GM18511 (cell line): ENCODE results near the gene ARHGEF7.

Experiments
- ATAC-seq: cut with Tn5 transposase; IDR thresholded peaks from one replicate; pipeline ENCODE4 v1.9.1; 2021; ENCODE audit warnings: mild to moderate bottlenecking, moderate library complexity; ENCODE audit not compliant: unreplicated experiment

ARHGEF7 gene

GRCh38 chr13:111339366-111340143, 224.4 kb downstream of the ARHGEF7 start:
- ATAC-seq = no peak

DNA sequence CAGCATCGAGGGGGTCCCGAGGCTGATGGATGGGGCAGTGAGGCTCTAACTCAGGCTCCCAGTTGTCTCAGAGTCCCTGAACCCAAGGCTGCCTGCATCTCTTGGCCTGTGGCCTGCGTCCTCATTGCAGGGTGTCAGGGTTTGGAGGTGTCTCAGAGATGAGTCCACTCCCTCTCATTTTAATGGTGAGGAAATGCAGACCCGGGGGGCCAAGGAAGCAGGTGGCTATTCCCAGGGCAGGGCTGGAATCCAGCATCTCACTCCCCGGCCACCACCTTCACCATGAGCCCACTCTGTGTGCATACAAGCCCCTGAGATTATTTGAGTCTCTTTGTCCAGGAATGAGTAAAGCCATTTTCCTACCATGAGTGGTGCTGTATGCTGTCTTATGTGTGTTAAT, 226.8 kb downstream of the ARHGEF7 start:
- ATAC-seq = no peak

DNA sequence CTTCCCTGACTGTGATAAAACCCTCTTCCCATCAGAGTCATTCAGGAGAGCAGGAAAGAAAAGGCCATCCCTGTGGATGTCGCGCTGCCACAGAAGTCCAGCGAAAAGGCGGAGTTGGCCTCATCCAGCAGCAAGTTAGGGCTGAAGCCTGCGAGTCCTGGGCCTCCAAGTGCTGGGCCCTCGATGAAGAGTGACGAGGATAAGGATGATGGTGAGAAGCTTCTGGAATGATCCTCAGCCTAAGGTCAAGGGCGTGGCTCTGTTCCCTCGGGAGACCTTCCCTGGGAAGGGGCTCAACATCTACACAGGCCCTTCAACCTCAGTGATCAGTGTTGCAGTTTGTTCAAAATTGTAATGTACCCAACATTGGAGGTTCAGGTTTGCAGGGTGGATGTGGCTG, 227.6 kb downstream of the ARHGEF7 start:
- no peak for ATAC-seq

- no peak for ATAC-seq
These were observed 228.2 kb downstream of the ARHGEF7 start for GRCh38 chr13:111343186-111343805.

- no peak for ATAC-seq
These were observed 229.5 kb downstream of the ARHGEF7 start for GRCh38 chr13:111344471-111345191.

GRCh38 chr13:111345682-111346081, 230.6 kb downstream of the ARHGEF7 start:
- no peak for ATAC-seq

DNA sequence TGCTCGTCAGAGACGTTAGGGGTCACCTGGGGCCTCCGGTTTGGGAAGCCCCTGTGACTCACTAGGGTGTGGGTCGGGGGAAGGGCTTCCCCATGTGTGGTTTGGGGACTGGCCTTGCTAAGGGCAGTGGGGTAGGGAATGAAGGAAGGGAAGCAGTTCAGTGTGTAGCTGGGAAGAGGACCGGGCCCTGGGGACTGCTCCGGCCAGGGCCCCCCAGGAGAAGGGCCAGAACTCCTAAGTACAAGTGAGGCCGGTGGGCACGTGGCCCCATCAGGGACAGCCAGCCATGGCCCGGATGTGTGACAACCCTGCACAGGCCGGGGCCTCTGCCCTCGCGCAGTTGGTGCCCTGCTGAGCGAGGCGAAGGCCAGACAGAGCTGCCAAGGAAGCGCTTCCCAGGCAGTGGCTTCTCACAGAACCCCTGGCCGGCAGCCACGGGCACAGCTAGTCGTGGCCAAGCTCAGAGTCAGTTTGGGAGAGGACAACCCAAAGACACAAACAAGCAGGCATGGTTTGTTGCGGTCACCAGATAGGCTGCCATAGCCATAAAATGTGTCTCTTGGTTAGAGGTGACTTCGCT, 231.1 kb downstream of the ARHGEF7 start:
- no peak for ATAC-seq

DNA sequence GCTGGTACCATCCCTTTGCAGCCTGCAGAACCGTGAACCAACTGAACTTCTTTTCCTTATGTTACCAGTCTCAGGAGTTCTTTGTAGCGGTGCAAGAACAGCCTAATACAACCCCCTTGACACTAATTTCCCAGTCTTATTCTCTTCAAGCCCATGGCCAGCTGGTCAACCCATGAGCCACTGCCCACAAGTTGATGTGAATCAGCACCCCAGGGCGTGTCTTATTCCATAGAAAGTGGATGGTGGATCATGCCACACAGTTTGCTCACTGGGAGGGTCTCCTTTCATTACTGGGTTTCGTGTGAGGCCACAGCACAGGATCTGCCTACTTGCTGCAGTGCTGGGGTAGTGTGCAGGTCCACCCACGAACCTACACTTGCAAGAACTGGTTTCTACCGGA, 232.3 kb downstream of the ARHGEF7 start:
- no peak for ATAC-seq

GRCh38 chr13:111353508-111353907, 238.4 kb downstream of the ARHGEF7 start:
- ATAC-seq = no peak

DNA sequence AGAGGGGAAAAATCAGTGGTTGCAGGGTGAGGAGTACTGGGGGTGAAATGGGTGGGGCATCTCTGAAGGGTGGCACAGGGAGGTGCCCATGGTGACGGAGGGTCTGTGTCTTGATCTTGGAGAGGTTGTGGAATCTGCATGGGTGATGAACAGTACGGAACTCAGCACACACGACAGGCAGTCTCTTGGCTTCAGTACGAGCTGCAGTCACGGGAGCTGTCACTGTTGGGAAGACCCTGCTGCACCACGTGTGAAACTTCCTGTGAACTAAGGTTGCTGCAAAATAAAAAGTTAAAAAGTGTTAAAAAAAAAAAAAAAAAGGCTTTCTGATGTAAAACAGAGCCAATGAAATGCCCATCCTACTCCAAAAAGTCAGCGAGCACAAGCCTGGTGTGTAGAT, 239.7 kb downstream of the ARHGEF7 start:
- no peak for ATAC-seq
